ENCODE measurements around the gene EFNA2.

- no peak for TF ChIP-seq CTCF (conservative IDR thresholded peaks at IDR 0.05; ENCODE audit: low read length)
- TF ChIP-seq EZH2phosphoT487 (IDR thresholded peaks at IDR 0.05; ENCODE audit: borderline replicate concordance) = no peak
Measured at GRCh38 chr19:1316466-1316865, 30.8 kb downstream of the EFNA2 start.
